K562 (cell line): ENCODE results near the gene UBXN11. TPM values are rescaled to one million over a fixed set of nuclear protein-coding genes. Genes with fewer than 3 reads are reported as not detected.
A peak's percentile ranks its signal among the peaks of the same experiment; 100 is the strongest.

ENCODE experiments used
- CBFB ChIP-seq: sonication (generic); formaldehyde crosslinking; IDR thresholded peaks from 2 replicates; pipeline ENCODE4 v1.4.0; 2020; ENCODE audit warnings: mild to moderate bottlenecking, missing genetic modification reagents
- CEBPB ChIP-seq: fragments of 450-650 bp; IDR thresholded peaks from 2 replicates; pipeline ENCODE4 v1.6.1; 2016; ENCODE audit warnings: missing genetic modification characterization, missing compliant biosample characterization
- CHD7 ChIP-seq: fragments of 200-600 bp; sonication (generic); IDR thresholded peaks from one replicate; pipeline ENCODE4 v1.6.1; 2012; ENCODE audit warnings: mild to moderate bottlenecking, low read depth, low read length, inconsistent platforms
- MCM2 ChIP-seq: fragments of 450-650 bp; IDR thresholded peaks from 2 replicates; pipeline ENCODE4 v1.6.1; 2017; ENCODE audit warnings: low read depth, mild to moderate bottlenecking
- MCM5 ChIP-seq: fragments of 450-650 bp; IDR thresholded peaks from 2 replicates; pipeline ENCODE4 v1.6.1; 2016; ENCODE audit warnings: low read depth
- PKNOX1 ChIP-seq: fragments of 450-650 bp; IDR thresholded peaks from 2 replicates; pipeline ENCODE4 v1.6.1; 2016
- RBM22 ChIP-seq: fragments of 200-400 bp; formaldehyde crosslinking; IDR thresholded peaks from 2 replicates; pipeline ENCODE4 v1.6.1; 2018; ENCODE audit warnings: low read length, low read depth; ENCODE audit not compliant: poor library complexity, severe bottlenecking
- SMC3 ChIP-seq: conservative IDR thresholded peaks from 2 replicates; pipeline ENCODE4 v1.6.1; 2011; ENCODE audit warnings: low read depth, low read length, improper control_type of control experiment; ENCODE audit not compliant: insufficient read depth
- ZBTB26 ChIP-seq: fragments of 450-650 bp; formaldehyde crosslinking; IDR thresholded peaks from 2 replicates; pipeline ENCODE4 v1.4.0; 2022; ENCODE audit warnings: missing genetic modification characterization
- ZNF263 ChIP-seq: sonication (generic); formaldehyde crosslinking; IDR thresholded peaks from 2 replicates; pipeline ENCODE4 v1.8.0; 2022; ENCODE audit warnings: mild to moderate bottlenecking, missing genetic modification reagents, borderline replicate concordance
- ZNF431 ChIP-seq: sonication (generic); formaldehyde crosslinking; IDR thresholded peaks from 2 replicates; pipeline ENCODE4 v1.8.0; 2022; ENCODE audit warnings: mild to moderate bottlenecking, missing genetic modification reagents
- polyA plus RNA-seq, 8 experiments: library from polyadenylated mRNA; depleted of rRNA in 4 of 8; stranded (reverse) in 5 of 8; unstranded in 3 of 8; fragments of >200 nt; fragmentation: Nextera tagmentation in 2 of 8; fragmentation: Illumina TruSeq in 1 of 8; extraction: Ambion mirVana in 2 of 8; extraction: Trizol in 1 of 8; gene quantifications; 2 replicates each; pipeline versions ENCODE4 v1.2.1 to v1.2.3, GENCODE V29; 2011 to 2014; ENCODE audit warnings: inconsistent platforms in 1 of 8, missing spikeins in 1 of 8
- total RNA-seq, 7 experiments: library from RNA; depleted of rRNA in 6 of 7; stranded (reverse); fragments of >200 nt in 6 of 7; fragmentation: Illumina TruSeq in 2 of 7; extraction: Trizol in 2 of 7; gene quantifications; 2 replicates each; pipeline versions ENCODE4 v1.2.1 to v1.2.3, GENCODE V29; 2011 to 2021; ENCODE audit warnings: low replicate concordance in 1 of 7

UBXN11 gene
- total and polyA plus RNA-seq, 9 of the 15 experiments (the other 6 are each of a cell fraction or from before 2014, with no cell fraction given): 0.48 to 34.3 (median 11.3) TPM

- TF ChIP-seq ZNF263 (CRISPR knock-in tag) (no peak), PKNOX1 (no peak), ZBTB26 (CRISPR knock-in tag) (no peak), RBM22 (no peak), ZNF431 (no peak), CBFB (CRISPR knock-in tag) (no peak), CEBPB (tag) (no peak), MCM2 (no peak), CHD7 (no peak), SMC3 (peak; percentile 96), MCM5 (no peak)
Observed at GRCh38 chr1:26321315-26322041, 15.0 kb upstream of the UBXN11 start (continued).
